Activated CD4-positive, alpha-beta T cell treated with anti-CD3 and anti-CD28 coated beads, Interleukin-2, Interleukin-6, amounts not matched to agents 100 ng/mL and 50 ng/mL, durations not matched to agents 16 hours and 8 hours (primary cell): ENCODE measurements around the gene CA14.
"Not testable (repeated sequence)": the region's sequence is repeated elsewhere in the genome, so short reads cannot be mapped to it uniquely, and the experiment has no call there.

Source experiments
- DNase-seq: peaks from one replicate; pipeline ENCODE4 v3.0.0-alpha.2; 2020

The CA14 gene

DNA sequence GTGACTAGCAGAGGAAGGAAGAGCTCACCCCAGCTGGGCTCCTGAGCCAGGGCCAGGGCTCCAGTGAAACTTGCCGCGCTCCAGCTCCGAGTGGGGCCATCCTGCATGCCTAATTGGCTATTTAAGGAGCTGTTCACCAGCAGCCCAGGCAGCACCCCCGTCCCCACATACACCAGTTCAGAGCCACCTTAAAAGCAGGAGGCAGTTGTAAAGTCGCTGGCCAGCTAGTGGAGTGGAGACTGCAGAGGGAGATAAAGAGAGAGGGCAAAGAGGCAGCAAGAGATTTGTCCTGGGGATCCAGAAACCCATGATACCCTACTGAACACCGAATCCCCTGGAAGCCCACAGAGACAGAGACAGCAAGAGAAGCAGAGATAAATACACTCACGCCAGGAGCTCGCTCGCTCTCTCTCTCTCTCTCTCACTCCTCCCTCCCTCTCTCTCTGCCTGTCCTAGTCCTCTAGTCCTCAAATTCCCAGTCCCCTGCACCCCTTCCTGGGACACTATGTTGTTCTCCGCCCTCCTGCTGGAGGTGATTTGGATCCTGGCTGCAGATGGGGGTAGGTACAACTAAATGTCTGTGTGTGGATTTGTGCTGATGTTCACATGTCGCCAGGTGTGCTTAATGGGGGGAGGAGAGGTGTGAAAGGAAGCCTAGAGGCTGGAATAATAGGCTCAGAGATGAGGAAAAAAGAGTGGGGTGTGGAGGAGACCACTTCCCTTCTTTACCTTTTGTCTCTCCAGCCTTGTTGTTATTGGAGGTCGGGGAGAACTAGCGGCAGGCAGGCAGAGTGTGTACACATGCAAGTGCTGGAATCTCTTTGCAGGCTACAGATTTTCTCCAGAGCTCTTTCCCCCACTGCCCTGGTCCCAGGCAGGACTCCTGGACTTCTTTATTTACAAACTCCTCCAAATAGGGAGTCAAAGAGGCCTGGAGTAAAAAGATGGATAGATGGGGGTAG lies at the start of gene CA14:
CA14 (plus strand) TSS at position 151 of the 962 bp plus-strand sequence; CDS start at position 506, 355 bp downstream.
- no peak for DNase-seq

DNA sequence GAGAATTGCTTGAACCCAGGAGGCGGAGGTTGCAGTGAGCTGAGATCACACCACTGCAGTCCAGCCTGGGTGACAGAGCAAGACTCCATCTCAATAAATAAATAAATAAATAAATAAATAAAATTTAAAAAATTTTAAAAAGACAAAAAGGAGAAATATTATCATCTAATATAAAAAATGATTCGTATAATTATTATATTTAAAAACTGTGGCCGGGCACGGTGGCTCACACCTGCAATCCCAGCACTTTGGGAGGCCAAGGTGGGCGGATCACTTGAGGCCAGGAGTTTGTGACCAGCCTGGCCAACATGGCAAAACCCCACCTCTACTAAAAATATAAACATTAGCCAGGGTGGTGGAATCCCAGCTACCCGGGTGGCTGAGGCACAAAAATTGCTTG lies 49.1 kb upstream of the CA14 start:
- not testable (repeated sequence) for DNase-seq

DNA sequence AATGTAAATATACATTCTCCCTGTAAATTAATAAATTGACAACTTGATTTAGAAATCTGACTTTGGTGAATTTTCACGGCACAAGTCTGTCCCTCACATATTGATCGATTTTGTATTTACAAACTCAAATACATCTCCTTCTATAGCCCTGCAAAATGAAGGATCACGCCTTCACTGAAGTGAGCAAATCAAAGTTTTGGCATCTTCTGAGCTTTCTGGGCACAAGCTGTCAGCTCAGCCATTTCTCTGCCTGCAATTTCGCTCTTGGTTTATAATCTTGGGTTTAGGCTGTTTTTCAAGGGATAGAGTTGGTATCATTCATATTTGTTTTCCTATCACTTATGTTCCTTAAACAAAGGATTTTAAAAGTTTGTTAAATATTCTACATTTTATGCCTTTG lies 47.5 kb upstream of the CA14 start:
- DNase-seq, result no peak

DNA sequence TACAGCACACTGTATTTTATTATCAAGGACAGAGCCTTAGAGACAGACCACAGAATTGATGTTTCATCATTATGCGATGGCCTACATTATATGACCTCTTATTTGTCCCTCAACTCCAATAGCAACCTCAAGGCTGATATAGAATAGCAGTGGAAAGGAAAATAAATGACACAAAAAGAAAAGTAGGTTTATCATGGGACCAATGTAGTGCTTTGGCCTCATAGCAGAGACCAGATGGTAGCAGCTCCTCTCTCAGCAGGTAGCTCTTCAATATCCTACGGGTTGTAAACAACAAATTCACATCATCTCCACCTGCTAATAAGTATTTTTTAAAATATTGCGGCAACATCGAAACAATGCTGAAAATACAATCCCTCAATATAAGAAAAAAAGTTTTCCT lies 46.9 kb upstream of the CA14 start:
- no peak for DNase-seq

DNA sequence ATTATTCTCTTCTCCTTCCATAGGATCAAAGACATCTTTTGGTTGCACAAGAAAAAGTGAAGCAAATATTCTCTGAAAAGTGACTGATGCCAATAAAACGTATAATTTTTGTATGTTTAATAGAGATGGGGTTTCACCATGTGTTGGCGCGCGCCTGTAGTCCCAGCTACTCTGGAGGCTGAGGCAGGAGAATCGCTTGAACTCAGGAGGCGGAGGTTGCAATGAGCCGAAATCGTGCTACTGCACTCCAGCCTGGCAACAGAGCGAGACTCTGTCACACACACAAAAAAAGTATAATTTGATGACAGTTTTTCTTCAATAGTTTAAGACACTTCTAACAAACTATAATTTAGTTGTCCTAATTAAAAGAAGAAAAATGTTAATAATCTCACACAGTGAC lies 45.5 kb upstream of the CA14 start:
- DNase-seq, result no peak

DNA sequence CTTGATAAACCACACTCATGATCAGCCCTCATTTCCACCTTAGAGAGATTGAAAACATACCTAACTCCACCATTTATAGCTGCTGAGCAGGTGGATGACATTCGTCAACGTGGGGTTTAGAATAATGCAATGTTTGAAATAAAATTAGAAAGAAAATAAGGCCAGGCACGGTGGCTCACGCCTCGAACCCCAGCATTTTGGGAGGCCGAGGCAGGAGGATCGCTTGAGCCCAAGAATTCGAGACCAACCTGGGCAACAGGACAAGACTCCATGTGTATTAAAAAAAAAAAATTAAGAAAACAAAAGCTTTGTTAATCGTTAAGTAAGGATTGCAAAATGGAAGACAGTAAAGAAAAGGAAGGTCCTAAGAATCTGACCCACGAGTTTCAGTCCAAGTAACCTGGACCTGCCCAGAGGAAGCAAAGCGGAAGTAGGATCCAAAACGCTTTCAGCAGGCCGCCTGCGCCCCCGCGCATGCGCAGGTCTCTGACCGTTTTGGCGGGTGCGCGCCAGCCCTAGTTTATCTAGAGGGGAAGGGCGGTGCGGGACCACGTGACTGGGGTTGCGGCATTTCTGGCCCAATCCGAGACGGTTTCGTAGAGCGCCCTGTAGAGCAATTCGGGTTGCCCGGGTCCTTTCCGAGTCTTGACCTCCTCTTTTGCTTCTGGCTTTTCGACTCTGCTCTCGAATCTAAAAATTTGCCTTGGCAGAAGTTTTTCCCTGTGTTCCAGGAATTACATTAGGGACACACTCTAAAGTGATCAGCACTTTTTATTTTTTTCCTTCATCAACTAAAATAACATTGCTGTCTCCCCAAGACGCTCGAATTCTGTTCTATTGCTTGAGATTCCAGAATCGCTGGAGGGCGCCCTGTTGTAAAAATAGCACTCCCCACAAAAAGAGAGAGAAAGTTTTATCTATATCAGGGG lies 44.1 kb upstream of the CA14 start:
- DNase-seq, result peak; percentile 94

DNA sequence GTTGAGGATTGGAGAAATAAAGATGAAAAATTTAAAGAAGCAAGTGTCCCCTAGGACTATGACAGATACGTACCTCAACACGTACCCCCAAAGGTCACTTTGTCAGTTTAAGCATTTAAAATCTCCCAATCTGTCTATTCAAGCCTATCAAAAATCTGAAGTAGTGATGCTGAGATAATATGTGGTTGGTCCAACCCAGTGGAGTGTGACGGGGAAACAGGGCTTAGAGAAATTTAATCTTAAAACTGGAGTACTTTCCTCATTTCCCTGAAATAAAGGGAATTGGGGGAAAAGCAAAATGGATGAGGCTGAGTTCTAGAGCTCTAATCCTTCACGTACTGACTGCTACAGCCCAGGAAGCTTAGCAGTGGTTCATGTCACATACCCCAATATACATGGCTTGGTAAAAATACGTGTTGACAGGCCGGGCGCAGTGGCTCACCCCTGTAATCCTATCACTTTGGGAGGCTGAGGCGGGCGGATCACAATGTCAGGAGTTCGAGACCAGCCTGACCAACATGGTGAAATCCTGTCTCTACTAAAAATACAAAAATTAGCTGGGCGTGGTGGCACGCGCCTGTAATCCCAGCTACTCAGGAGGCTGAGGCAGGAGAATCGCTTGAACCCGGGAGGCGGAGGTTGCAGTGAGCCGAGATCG lies 43.3 kb upstream of the CA14 start:
- not testable (repeated sequence) for DNase-seq

DNA sequence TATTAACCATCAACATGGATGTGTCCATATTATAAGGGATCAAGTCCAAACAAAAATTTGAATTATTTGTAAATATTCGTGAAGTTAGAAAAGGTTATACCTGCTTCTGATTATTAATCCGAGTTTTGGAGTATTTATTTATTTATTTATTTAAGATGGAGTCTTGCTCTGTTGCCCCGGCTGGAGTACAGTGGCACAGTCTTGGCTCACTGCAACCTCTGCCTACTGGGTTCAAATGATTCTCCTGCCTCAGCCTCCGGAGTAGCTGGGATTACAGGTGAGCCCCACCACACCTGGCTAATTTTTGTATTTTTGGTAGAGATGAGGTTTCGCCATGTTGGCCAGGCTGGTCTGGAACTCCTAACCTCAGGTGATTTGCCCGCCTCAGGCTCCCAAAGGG lies 41.7 kb upstream of the CA14 start:
- DNase-seq, result not testable (repeated sequence)

DNA sequence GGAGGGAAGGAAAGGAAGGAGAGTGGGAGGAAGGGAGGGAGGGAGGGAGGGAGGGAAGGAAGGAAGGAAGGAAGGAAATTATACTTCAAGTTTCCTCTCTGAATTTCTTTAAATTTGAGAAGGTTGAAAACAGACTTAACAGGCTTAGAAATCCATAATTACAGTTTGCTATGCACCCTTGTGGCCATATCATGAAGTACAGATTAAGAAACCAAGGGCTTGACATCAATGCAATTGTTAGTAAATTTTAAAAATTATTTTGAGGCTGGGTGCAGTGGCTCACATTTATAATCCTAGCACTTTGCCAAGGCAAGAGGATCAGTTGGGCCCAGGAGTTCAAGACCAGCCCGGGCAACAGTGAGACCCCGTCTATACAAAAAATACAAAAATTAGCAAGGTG lies 36.0 kb upstream of the CA14 start:
- peak; percentile 28 for DNase-seq

DNA sequence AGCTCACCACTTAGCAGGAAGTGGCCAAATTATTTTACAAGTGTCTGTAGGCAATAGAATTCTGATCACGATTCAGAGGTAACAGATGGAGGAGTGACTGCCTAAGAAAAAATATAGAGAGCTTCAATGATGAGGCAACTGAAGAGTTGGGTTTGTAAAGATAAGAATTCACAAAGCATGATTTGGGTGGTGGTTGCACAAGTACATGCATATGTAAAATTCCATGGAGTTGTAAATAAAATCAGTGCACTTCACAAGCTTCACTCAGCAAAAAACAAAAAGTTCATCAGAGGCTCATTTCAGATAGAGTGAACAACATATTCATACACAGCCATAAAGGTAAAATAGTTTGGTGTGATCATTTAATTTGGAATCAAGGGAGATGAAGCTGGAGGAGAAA lies 32.6 kb upstream of the CA14 start:
- DNase-seq, result no peak

DNA sequence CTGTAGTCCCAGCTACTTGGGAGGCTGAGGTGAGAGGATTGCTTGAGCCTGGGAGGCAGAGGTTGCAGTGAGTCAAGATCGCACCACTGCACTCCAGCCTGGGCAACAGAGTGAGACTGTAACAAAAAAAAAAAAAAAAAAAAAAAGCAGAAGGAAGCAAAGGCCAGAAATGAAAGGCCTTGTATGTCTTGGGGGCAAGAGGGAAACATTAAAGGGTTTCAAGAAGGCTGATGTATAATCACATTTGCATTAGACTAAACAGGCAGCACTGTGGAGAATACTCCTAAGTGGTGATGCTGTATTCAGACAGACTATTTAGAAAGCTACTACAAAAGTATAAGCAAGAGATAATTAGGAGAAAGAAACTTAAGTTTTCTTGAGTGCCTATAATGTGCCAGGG lies 32.0 kb upstream of the CA14 start:
- no peak for DNase-seq

DNA sequence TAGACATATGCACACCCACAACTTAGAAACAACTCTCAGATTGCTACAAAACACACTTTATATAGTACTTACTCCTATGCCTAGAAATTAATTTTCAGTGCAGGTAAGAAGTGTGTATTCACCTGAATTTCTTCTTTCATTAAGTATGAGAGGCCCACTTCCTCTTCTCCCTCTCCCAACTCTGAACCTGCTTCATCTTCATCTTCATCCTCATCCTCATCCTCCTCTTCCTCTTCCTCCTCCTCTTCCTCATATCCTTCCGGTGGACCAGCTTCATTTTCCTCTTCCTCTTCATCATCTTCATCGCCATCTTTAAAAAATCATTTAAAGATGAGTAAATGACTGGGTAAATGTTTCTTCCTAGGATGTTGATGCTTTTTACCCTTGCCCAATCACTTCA lies 31.1 kb upstream of the CA14 start:
- no peak for DNase-seq

DNA sequence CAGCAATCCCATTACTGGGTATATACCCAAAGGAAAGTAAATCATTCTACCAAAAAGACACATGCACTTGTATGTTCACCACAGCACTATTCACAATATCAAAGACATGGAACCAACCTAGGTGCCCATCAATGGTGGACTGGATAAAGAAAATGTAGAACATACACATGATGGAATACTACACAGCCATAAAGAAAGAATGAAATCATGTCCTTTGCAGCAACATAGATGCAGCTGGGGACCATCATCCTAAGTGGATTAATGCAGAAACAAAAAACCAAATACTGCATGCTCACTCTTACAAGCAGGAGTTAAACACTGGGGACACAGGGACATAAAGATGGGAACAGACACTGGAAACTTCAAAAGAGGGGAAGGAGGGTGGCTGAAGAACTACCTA lies 30.3 kb upstream of the CA14 start:
- DNase-seq, result no peak

DNA sequence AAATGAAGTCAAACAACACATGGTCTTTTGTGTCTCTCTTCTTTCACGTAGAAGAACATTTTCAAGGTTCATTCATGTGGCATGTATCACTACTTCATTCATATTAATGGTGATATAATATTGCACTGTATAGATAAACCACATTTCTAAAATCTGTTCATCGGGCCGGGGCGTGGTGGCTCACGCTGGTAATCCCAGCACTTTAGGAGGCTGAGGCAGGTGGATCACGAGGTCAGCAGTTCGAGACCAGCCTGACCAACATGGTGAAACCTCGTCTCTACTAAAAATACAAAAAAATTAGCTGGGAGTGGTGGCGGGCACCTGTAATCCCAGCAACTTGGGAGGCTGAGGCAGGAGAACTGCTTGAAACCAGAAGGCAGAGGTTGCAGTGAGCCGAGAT lies 29.3 kb upstream of the CA14 start:
- not testable (repeated sequence) for DNase-seq

DNA sequence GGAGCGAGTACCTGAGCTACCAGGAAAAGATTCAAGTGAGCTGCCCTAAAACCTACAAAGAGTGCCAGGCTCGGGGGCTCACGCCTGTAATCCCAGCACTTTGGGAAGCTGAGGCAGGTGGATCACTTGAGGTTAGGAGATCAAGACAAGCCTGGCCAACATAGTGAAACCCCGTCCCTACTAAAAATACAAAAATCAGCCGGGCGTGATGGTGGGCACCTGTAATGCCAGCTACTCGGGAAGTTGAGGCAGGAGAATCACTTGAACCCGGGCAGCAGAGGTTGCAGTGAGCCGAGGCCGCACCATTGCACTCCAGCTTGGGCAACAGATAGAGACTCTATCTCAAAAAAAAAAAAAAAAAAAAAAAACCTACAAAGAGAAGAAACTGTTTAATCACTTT lies 24.7 kb upstream of the CA14 start:
- not testable (repeated sequence) for DNase-seq

DNA sequence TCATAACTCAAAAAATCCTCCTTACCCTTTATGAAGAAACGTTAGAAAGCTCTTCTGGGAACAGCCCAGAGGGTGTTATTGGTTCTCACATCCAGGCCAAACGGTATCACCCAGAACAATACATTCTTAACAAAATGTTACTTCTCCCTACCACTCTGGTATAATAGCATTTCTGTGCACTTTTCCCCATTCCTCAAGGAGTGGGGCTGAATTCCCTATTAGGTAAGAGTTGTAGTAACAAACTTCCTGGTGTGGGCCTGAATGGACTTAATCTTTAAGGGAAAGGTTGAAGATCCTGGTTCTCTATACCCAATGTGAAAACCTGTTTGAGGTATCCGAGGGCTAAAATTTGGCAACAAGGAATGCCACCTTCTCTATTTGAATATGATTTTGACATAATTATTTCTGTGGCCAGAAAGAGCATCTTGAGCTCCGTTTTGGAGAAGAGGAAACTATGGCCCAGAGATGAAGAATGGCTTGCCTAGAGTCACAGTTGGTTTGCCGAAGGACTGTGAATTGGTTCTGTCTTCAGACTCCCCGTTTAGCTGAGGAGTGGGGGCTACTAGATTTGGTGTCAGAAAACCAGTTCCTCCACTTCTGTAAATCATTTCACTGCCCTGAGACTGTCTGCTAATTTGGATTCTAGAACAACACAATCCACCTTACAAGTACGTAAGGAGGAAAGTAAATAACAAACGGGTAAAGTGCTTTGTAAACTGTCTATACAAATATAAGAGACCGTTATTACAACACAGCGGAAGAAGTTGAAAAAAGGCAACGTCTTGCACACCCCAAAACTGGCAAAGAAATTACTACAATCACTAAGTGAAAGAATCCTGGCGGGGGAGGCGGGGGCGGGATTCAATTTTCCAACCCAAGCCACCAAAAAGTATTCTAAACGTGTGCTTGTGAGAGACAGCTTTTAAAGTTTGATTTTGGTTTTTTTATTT lies 23.9 kb upstream of the CA14 start:
- DNase-seq, result peak; percentile 43

DNA sequence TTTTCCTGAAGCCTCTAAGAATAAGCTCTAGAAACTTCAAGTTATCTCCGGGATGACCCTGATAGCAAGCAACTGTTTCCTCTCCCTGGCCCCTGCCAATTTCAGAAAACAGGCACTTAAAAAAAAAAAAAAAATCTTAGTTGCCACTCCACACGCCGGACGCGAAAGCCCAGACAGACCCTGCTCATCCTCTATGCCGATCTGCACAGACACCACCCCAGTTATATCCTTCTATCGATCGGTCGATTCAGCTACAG lies 23.3 kb upstream of the CA14 start:
- DNase-seq, result no peak

DNA sequence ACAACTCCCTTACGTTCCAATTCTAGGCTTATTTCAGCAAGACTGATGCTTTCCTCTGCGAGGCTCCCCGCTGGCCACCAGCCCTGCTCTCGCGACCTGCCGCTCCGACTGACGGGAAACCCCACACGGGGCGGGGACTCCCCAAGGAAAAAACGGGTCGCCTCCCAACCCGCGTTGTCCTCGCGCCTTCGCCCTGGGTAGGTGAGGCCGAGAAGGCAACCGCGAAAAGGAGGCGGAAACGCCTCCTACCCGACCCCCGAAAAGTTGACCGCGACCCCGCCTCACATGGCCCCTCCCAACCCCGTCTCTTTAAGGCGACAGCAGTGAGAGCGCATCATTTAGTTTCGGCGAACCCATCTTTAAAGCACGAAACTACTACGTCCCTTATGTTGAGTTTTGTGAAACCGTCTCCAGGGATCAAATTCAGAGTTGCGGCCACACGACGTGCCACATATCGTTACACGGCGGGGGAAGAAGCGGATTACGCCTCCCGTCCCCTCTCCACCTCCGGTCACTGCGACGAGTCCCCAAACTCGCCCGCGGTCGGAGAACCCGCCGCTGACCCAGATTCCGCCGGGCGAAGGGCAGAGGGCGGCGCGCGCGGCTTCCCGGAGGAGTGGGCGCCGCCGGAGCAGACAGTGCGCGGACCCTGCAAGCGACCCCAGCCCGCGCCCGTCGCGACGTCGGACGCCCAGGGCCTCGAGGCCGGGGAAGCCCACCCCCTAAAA lies 22.8 kb upstream of the CA14 start:
- peak; percentile 96 for DNase-seq

DNA sequence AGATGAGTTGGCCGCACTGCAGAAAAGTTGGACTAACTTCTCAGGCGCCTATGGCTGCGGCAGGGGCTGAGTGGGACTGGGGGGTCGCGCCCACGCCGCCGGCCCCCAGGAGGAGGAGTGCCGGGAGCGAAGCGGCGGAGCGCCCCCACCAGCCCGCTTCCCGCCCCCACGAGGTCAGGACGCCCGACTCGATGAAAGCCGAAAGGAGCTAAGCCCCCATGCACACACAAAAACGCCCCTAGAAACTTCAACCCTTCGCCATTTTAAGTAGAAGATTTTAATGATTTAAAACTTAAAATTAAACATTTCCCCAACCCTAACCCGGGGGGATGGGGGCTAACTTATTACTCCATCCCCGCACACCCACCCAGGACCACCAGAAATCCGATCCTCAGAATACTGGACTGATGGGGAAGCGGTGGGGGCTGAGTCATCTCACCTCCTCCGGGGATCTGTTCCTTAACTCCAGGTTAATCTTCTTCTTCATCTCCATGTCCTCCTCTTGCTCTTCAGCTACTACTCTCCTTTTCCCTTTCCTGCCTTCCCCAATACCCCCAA lies 22.2 kb upstream of the CA14 start:
- peak; percentile 39 for DNase-seq

DNA sequence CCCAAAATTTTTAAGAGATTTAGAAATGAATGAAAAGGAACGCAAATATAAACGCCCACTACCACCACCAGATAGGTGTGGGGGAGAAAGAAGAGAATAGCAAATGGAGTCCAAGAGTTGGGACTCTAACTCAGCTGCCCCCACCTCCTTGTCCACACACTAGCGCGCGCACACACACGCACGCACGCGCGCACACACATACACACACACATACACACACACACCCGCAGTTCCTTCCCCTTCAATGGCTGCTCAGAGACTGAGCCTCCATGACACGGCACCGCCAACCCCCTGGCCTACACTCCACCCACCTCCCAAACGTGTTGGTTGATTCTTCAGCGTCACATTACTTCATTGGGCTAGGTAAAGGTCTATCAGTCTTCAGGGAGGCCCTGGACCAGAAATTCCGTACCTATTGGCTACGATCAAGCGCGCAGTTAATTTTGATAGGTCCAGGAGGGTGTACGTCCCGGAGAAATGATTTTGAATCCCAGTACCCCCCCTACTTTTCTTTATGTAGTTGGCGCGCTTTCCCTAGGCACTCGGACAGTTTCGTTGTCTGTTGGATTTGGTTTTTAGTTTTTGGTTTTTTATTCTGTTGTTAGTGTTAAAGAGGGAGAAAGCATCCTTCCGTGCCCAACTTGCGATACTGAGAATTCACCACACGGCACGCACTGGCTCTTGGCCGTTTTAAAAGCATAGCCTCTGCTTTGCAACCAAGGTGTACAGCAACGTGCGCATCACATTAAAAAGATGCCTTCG lies 21.5 kb upstream of the CA14 start, which contains the start of gene ANP32E:
ANP32E (minus strand) TSS at position 261 of the 762 bp plus-strand sequence. CDS start 326 bp downstream, outside the sequence.
- DNase-seq, result peak; percentile 98
